ENCODE measurements around the gene C2orf74.
"Not testable (repeated sequence)": the region's sequence is repeated elsewhere in the genome, so short reads cannot be mapped to it uniquely, and the experiment has no call there.

Gene C2orf74

GRCh38 chr2:61161888-61162287 is at the start of gene C2orf74:
TSS of gene C2orf74 (plus strand) at chr2:61162188. CDS start at chr2:61162515, 327 bp downstream.
- H3K4me3 ChIP-seq (ENCODE audit: low read depth, low read length), result no peak within 1 kb of the TSS
- TF ChIP-seq CTCF (IDR thresholded peaks at IDR 0.05; ENCODE audit: low read depth, low read length), result no peak
- no peak within 1 kb of the TSS for H3K27ac ChIP-seq
- H3K9me3 ChIP-seq (ENCODE audit: severe bottlenecking), result peaks cover 7% of the 10 kb centered on the region
- DNase-seq, result no peak
- peaks cover 3% of the 10 kb centered on the region for H3K36me3 ChIP-seq
- no peaks in the 10 kb centered on the region for H3K27me3 ChIP-seq (ENCODE audit: insufficient read depth, low read depth, severe bottlenecking)

GRCh38 chr2:61114147-61114546 is 47.8 kb upstream of the C2orf74 start:
- H3K36me3 ChIP-seq, result peaks cover 78% of the 10 kb centered on the region
- no peak overlapping the region for H3K27ac ChIP-seq

GRCh38 chr2:61116302-61116701 is 45.7 kb upstream of the C2orf74 start:
- DNase-seq, result no peak
- H3K27ac ChIP-seq, result no peak overlapping the region
- peaks cover 84% of the 10 kb centered on the region for H3K36me3 ChIP-seq
- peaks cover 7% of the 10 kb centered on the region for H3K9me3 ChIP-seq (ENCODE audit: severe bottlenecking)
- H3K27me3 ChIP-seq (ENCODE audit: insufficient read depth, low read depth, severe bottlenecking), result no peaks in the 10 kb centered on the region
- no peak for TF ChIP-seq CTCF (IDR thresholded peaks at IDR 0.05; ENCODE audit: low read depth, low read length)
- no peak overlapping the region for H3K4me3 ChIP-seq (ENCODE audit: low read depth, low read length)

More at GRCh38 chr2:61114147-61114546, 47.8 kb upstream of the C2orf74 start:
- Histone ChIP-seq H3K27me3 (ENCODE audit: insufficient read depth, low read depth, severe bottlenecking) (no peaks in the 10 kb centered on the region), H3K4me3 (ENCODE audit: low read depth, low read length) (no peak overlapping the region), H3K9me3 (ENCODE audit: severe bottlenecking) (peaks cover 7% of the 10 kb centered on the region)
- DNase-seq, result no peak
- TF ChIP-seq CTCF (IDR thresholded peaks at IDR 0.05; ENCODE audit: low read depth, low read length), result no peak

- H3K27ac ChIP-seq, result no peak overlapping the region
- no peak overlapping the region for H3K4me3 ChIP-seq (ENCODE audit: low read depth, low read length)
- peaks cover 7% of the 10 kb centered on the region for H3K9me3 ChIP-seq (ENCODE audit: severe bottlenecking)
- H3K27me3 ChIP-seq (ENCODE audit: insufficient read depth, low read depth, severe bottlenecking), result no peaks in the 10 kb centered on the region
- no peak for TF ChIP-seq CTCF (IDR thresholded peaks at IDR 0.05; ENCODE audit: low read depth, low read length)
- no peak for DNase-seq
- peaks cover 81% of the 10 kb centered on the region for H3K36me3 ChIP-seq
These were observed 44.5 kb upstream of the C2orf74 start for GRCh38 chr2:61117534-61117933.

- no peak for TF ChIP-seq CTCF (IDR thresholded peaks at IDR 0.05; ENCODE audit: low read depth, low read length)
- no peak overlapping the region for H3K4me3 ChIP-seq (ENCODE audit: low read depth, low read length)
These were observed 36.8 kb upstream of the C2orf74 start for GRCh38 chr2:61125123-61125710.

GRCh38 chr2:61125798-61126197 is 36.2 kb upstream of the C2orf74 start:
- Histone ChIP-seq H3K27me3 (ENCODE audit: insufficient read depth, low read depth, severe bottlenecking) (no peaks in the 10 kb centered on the region), H3K36me3 (peaks cover 13% of the 10 kb centered on the region), H3K9me3 (ENCODE audit: severe bottlenecking) (peaks cover 5% of the 10 kb centered on the region), H3K27ac (no peak overlapping the region), H3K4me3 (ENCODE audit: low read depth, low read length) (no peak overlapping the region)
- DNase-seq, result no peak
- TF ChIP-seq CTCF (IDR thresholded peaks at IDR 0.05; ENCODE audit: low read depth, low read length), result no peak

More at GRCh38 chr2:61125123-61125710, 36.8 kb upstream of the C2orf74 start:
- no peaks in the 10 kb centered on the region for H3K27me3 ChIP-seq (ENCODE audit: insufficient read depth, low read depth, severe bottlenecking)
- no peak for DNase-seq
- H3K9me3 ChIP-seq (ENCODE audit: severe bottlenecking), result peaks cover 5% of the 10 kb centered on the region
- peaks cover 18% of the 10 kb centered on the region for H3K36me3 ChIP-seq
- no peak overlapping the region for H3K27ac ChIP-seq

GRCh38 chr2:61128122-61128521 is 33.9 kb upstream of the C2orf74 start:
- not testable (repeated sequence) for H3K27me3 ChIP-seq (ENCODE audit: insufficient read depth, low read depth, severe bottlenecking); DNase-seq; H3K9me3 ChIP-seq (ENCODE audit: severe bottlenecking); H3K4me3 ChIP-seq (ENCODE audit: low read depth, low read length); H3K36me3 ChIP-seq; H3K27ac ChIP-seq
